ENCODE data around the gene C22orf42. TPM values are rescaled to one million over a fixed set of nuclear protein-coding genes. Genes with fewer than 3 reads are reported as not detected.
A peak's percentile ranks its signal among the peaks of the same experiment; 100 is the strongest.

Gene C22orf42
- total RNA-seq = not detected
- long read RNA-seq, donor 1 = 0 reads
- long read RNA-seq, donor 2 = 0 reads

- no peak within 1 kb of the TSS for H3K4me3 ChIP-seq
- no peaks in the 10 kb centered on the region for H3K36me3 ChIP-seq (ENCODE audit: low read depth)
- ATAC-seq (no peak), DNase-seq (no peak)
- H3K9me3 ChIP-seq = no peaks in the 10 kb centered on the region
- TF ChIP-seq CTCF (IDR thresholded peaks at IDR 0.05) = no peak
- no peaks in the 10 kb centered on the region for H3K4me1 ChIP-seq (ENCODE audit: low read depth)
- intact Hi-C loops (cut with DNase I, micrococcal nuclease) = no loop called here
These were observed at the start of gene C22orf42 for GRCh38 chr22:32158712-32159533. Gene C22orf42, minus strand, starts transcription at chr22:32159303. Its CDS starts 88 bp downstream, at chr22:32159215.

DNA sequence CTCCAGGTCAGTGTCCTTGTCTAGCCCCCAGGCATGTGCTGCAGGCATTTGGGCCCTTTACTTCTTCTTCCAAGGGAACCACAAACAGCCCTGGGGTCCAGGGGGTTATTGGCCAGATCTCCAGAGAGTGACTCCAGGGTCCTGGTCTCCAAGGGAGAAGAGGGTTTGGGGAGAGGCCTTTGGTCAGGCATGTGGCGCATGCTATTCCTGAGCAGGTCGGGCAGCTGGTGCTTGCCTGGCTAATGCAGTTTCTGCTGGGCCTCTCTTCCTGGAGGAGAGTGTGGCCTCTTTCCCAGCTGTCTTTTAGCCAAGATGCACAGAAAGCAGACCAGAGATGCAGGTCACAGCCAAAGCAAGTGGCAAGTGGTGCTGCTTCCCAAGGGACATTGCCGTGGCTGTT, 49.6 kb upstream of the C22orf42 start:
- no peaks in the 10 kb centered on the region for H3K9me3 ChIP-seq
- H3K36me3 ChIP-seq (ENCODE audit: low read depth) = no peaks in the 10 kb centered on the region
- DNase-seq (no peak), ATAC-seq (no peak)
- intact Hi-C loops (cut with DNase I, micrococcal nuclease) = no loop called here
- peaks cover 3% of the 10 kb centered on the region for H3K4me1 ChIP-seq (ENCODE audit: low read depth)
- no peak for TF ChIP-seq CTCF (IDR thresholded peaks at IDR 0.05)
- H3K4me3 ChIP-seq = no peak overlapping the region

GRCh38 chr22:32207971-32208480, 48.9 kb upstream of the C22orf42 start:
- H3K4me1 ChIP-seq (ENCODE audit: low read depth) = peaks cover 3% of the 10 kb centered on the region
- no peak overlapping the region for H3K4me3 ChIP-seq
- H3K36me3 ChIP-seq (ENCODE audit: low read depth) = no peaks in the 10 kb centered on the region
- intact Hi-C loops (cut with DNase I, micrococcal nuclease) = no loop called here
- ATAC-seq = no peak
- no peaks in the 10 kb centered on the region for H3K9me3 ChIP-seq
- no peak for TF ChIP-seq CTCF (IDR thresholded peaks at IDR 0.05)
- no peak for DNase-seq

DNA sequence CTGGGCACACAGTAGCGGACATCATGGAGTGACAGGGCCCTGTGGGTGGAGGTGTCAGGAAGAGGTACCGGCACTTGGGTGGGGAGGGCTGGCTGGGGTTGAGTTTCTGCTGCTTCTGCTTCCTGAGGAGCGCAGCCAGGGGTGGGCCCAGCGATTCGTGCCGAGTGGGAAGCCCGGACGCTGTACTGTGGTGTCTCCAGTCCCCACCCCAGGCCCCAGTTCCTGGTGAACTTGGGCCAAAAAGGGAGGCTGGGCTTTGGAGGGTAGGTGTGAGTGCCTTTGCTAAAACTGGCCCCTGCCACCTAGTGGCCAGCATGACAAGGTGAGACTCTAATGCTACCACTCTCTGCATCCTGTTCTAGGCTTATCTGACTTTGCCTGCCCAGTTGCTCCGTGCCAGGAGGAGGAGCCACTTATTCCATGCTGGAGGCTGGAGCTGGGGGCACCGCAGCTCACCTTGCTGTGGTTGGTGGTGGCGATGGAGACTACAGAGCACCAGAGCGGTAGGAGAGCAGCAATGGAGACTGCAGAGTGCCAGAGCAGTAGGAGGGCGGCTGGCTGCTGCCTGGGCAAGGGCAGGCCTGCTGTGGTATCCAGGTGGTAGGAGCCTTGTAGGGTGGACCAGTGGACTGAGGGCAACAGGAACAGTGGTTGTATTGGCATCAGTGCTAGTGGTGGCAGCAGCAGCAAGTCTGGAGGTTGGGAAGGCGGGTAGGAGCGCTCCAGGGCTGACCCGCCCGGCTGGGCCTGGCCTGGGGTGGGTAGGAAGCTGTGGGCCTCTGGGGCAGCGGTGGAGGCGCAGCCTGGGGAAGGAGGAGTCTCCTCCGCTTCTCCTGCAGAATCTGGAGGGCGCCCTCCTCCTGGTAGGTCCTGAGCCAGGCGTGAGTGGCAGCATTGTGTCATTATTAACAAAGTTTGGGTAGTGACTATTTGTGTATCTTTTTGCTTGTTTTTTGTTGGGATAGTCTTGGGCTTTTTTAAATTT, 48.0 kb upstream of the C22orf42 start:
- Histone ChIP-seq H3K36me3 (ENCODE audit: low read depth) (no peaks in the 10 kb centered on the region), H3K4me3 (no peak overlapping the region), H3K9me3 (no peaks in the 10 kb centered on the region), H3K4me1 (ENCODE audit: low read depth) (peaks cover 3% of the 10 kb centered on the region)
- TF ChIP-seq CTCF (IDR thresholded peaks at IDR 0.05) = peak; percentile 44
- DNase-seq (peak; percentile 54 to 62 (median 62)), ATAC-seq (peak; percentile 73)
- intact Hi-C loops (cut with DNase I, micrococcal nuclease) = no loop called here

DNA sequence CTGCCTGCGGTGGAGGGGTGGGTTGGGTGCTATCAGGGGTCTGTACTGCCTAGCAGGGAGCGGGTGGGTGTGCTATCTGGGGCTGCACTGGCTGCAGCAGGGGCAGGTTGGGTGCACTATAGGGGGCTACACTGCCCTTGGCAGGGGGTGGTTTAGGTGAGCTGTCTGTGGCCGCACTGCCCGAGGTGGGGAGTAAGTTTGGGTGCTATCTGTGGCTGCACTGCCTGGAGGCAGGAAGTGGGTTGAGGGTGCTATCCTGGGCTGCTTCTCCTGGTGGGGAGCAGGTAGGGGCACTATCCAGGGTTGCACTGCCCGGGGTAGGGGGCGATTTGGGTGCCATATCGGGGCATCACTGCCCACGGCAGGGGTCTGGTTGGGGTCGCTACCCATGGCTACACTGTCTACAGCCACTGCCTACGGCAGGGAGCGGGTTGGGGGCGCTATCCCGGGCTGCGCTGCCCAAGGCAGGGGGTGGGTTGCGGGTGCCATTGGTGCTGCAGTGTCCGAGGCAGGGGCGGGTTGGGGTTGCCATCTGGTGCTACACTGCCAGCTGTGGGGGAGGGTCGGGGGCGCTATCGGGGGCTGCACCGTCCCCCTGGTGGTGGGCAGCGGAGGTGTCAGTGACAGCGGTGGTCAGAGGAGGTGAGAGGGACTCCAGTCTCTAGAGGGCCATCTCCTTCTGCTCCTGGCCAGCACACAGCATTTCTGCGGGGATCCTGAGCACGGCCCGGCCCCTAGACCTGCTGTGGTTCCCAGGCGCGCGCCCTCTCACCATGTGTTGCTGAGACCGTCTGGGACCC, 47.1 kb upstream of the C22orf42 start:
- TF ChIP-seq CTCF (IDR thresholded peaks at IDR 0.05) = no peak
- Histone ChIP-seq H3K4me3 (no peak overlapping the region), H3K36me3 (ENCODE audit: low read depth) (no peaks in the 10 kb centered on the region), H3K4me1 (ENCODE audit: low read depth) (peaks cover 3% of the 10 kb centered on the region), H3K9me3 (no peaks in the 10 kb centered on the region)
- ATAC-seq (no peak), DNase-seq (peak in 1 of 3 donors; percentile 45)
- intact Hi-C loops (cut with DNase I, micrococcal nuclease) = no loop called here

All from mucosa of descending colon (tissue), 3 donors.